Smooth muscle cell (in vitro differentiated cells): ENCODE data around the gene KDF1. TPM values are rescaled to one million over a fixed set of nuclear protein-coding genes. Genes with fewer than 3 reads are reported as not detected.

Experiments used
- DNase-seq: peaks from one replicate; lab custom pipeline; 2025; ENCODE audit not compliant: unreplicated experiment; lab: John Stamatoyannopoulos, UW
- H2AFZ ChIP-seq: fragments of 200-600 bp; sonication (generic); 2 replicates; pipeline ENCODE4 v1.6.0; 2016; ENCODE audit warnings: antibody characterized with exemption, low read depth, mild to moderate bottlenecking
- H3F3A ChIP-seq: fragments of 200-600 bp; sonication (generic); 2 replicates; pipeline ENCODE4 v1.6.0; 2017; ENCODE audit warnings: antibody characterized with exemption, low read depth
- H3K27ac ChIP-seq: fragments of 200-600 bp; sonication (generic); 2 replicates; pipeline ENCODE4 v1.5.1; 2016; ENCODE audit warnings: low read depth, mild to moderate bottlenecking
- H3K27me3 ChIP-seq: fragments of 200-600 bp; sonication (generic); 2 replicates; pipeline ENCODE4 v1.6.1; 2016; ENCODE audit warnings: low read depth, mild to moderate bottlenecking
- H3K36me3 ChIP-seq: fragments of 200-600 bp; sonication (generic); 2 replicates; pipeline ENCODE4 v1.5.1; 2016; ENCODE audit warnings: low read depth
- H3K4me1 ChIP-seq: fragments of 200-600 bp; sonication (generic); 2 replicates; pipeline ENCODE4 v1.5.1; 2016; ENCODE audit warnings: low read depth
- H3K4me2 ChIP-seq: fragments of 200-600 bp; sonication (generic); 2 replicates; pipeline ENCODE4 v1.6.0; 2016; ENCODE audit warnings: mild to moderate bottlenecking
- H3K4me3 ChIP-seq: fragments of 200-600 bp; sonication (generic); 2 replicates; pipeline ENCODE4 v1.5.1; 2016; ENCODE audit warnings: mild to moderate bottlenecking
- H3K79me2 ChIP-seq: fragments of 200-600 bp; sonication (generic); 2 replicates; pipeline ENCODE4 v1.6.0; 2016; ENCODE audit warnings: low read depth, mild to moderate bottlenecking
- H3K9ac ChIP-seq: fragments of 200-600 bp; sonication (generic); 2 replicates; pipeline ENCODE4 v1.6.0; 2016; ENCODE audit warnings: low read depth
- H3K9me3 ChIP-seq: fragments of 200-600 bp; sonication (generic); replicated peaks from 2 replicates; pipeline ENCODE4 v1.5.1; 2016; ENCODE audit warnings: low read depth
- H4K20me1 ChIP-seq: fragments of 200-600 bp; sonication (generic); 2 replicates; pipeline ENCODE4 v1.6.0; 2016; ENCODE audit warnings: low read depth
- CTCF ChIP-seq: fragments of 200-600 bp; sonication (generic); IDR thresholded peaks from 2 replicates; pipeline ENCODE4 v1.5.1; 2017; ENCODE audit warnings: borderline replicate concordance, mild to moderate bottlenecking, antibody characterized with exemption; ENCODE audit not compliant: insufficient read depth, poor library complexity, severe bottlenecking
- WGBS: methylation state at CpG from one replicate; pipeline ENCODE4 v1.1.7; 2016; ENCODE audit warnings: low lambda C conversion rate; 5-methylcytosine and 5-hydroxymethylcytosine counted together
- polyA plus RNA-seq: library from polyadenylated mRNA; unstranded; fragments of >200 nt; fragmentation: Nextera tagmentation; extraction: Ambion mirVana; gene quantifications from 2 replicates; pipeline ENCODE4 v1.2.1, GENCODE V29; 2016
- total RNA-seq: library from RNA; depleted of rRNA; stranded (reverse); fragments of >200 nt; gene quantifications from 2 replicates; pipeline ENCODE4 v1.2.3, GENCODE V29; 2014

KDF1 gene
- total and polyA plus RNA-seq, 2 experiments from 2014 or later = 0.96 to 2.7 TPM

GRCh38 chr1:26970810-26971209 lies 10.5 kb upstream of the KDF1 start:
- no peak for DNase-seq
- Histone ChIP-seq H3K9me3 (no peaks in the 10 kb centered on the region), H3K4me3 (no peak overlapping the region), H3K27me3 (no peaks in the 10 kb centered on the region), H3F3A (no peaks in the 10 kb centered on the region), H3K4me2 (no peak overlapping the region), H3K36me3 (no peaks in the 10 kb centered on the region), H3K27ac (no peak overlapping the region), H3K4me1 (no peaks in the 10 kb centered on the region), H3K79me2 (no peaks in the 10 kb centered on the region), H3K9ac (no peak overlapping the region), H4K20me1 (no peaks in the 10 kb centered on the region), H2AFZ (no peak overlapping the region)
- no peak for TF ChIP-seq CTCF
- 88% methylated on average over 7 of the region's 7 CpGs for WGBS

DNA sequence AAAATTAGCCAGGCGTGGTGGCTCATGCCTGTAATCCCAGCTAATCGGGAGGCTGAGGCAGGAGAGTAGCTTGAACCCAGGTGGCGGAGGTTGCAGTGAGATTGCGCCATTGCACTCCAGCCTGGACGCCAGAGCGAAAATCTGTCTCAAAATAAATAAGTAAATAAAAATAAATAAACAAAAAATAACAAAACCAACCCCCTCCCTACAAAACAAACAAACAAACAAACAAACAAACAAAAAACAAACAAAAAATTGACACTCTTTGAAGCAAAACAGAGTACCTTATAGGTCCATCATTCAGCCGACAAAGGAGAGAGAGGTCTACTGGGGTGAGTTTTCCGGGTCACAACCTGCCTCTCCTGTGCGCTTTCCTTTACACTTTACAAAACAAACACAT lies 5.4 kb upstream of the KDF1 start:
- Histone ChIP-seq H2AFZ (no peak overlapping the region), H3K27me3 (peaks cover 14% of the 10 kb centered on the region), H3K4me3 (no peak overlapping the region), H3F3A (peaks cover 5% of the 10 kb centered on the region), H3K9me3 (no peaks in the 10 kb centered on the region), H3K4me2 (no peak overlapping the region), H3K36me3 (no peaks in the 10 kb centered on the region), H4K20me1 (no peaks in the 10 kb centered on the region), H3K27ac (no peak overlapping the region), H3K79me2 (no peaks in the 10 kb centered on the region), H3K9ac (no peak overlapping the region), H3K4me1 (no peaks in the 10 kb centered on the region)
- 96% methylated on average over 9 of the region's 9 CpGs for WGBS
- DNase-seq = no peak
- no peak for TF ChIP-seq CTCF

DNA sequence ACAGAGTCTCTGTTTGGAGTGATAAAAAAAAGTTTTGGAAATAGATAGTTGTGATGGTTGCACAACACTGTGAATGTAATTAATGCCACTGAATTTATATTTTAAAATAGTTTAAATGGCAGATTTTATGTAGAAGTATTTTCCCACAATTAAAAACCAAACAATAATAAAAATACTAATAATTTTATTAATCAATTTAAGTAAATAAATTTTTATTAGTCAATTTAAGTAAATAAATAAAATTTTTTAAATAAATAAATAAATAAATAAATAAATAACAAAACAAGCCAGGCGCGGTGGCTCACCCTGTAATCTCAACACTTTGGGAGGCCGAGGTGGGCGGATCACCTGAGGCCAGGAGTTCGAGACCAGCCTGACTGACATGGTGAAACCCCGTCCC lies 4.9 kb upstream of the KDF1 start:
- Histone ChIP-seq H4K20me1 (no peaks in the 10 kb centered on the region), H3K27me3 (peaks cover 18% of the 10 kb centered on the region), H2AFZ (no peak overlapping the region), H3K27ac (no peak overlapping the region), H3K9ac (no peak overlapping the region), H3K9me3 (no peaks in the 10 kb centered on the region), H3K4me2 (no peak overlapping the region), H3K36me3 (no peaks in the 10 kb centered on the region), H3K4me3 (no peak overlapping the region), H3F3A (peaks cover 5% of the 10 kb centered on the region), H3K79me2 (no peaks in the 10 kb centered on the region), H3K4me1 (no peaks in the 10 kb centered on the region)
- no peak for TF ChIP-seq CTCF
- DNase-seq = no peak
- WGBS = 95% methylated on average over 6 of the region's 6 CpGs

DNA sequence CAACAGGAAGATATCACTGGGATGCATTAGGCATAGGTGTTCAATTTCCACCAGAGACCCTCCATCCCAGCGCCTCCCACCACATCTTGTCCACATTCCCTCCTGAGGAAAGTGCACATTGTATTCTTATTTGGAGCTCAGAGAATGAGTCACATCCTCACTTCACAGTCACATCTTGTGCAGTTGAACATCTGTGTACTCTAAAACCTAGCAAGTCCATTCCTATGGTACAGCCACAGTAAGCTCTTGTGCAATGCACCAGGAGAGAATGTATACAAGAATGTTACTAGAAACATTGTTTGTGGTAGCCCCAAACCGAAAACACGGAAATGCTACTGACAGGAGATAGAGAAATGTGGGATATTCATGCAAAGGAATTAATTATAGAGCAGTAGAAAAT lies 1.6 kb upstream of the KDF1 start:
- no peaks in the 10 kb centered on the region for H3K79me2 ChIP-seq
- H3K4me2 ChIP-seq = no peak overlapping the region
- no peaks in the 10 kb centered on the region for H3K9me3 ChIP-seq
- H2AFZ ChIP-seq = no peak overlapping the region
- peaks cover 49% of the 10 kb centered on the region for H3K27me3 ChIP-seq
- 64% methylated on average over 3 of the region's 3 CpGs for WGBS
- no peaks in the 10 kb centered on the region for H3K36me3 ChIP-seq
- no peaks in the 10 kb centered on the region for H3K4me1 ChIP-seq
- no peak overlapping the region for H3K4me3 ChIP-seq
- TF ChIP-seq CTCF = no peak
- no peak for DNase-seq
- H3K27ac ChIP-seq = no peak overlapping the region
- H3F3A ChIP-seq = peaks cover 5% of the 10 kb centered on the region
- no peaks in the 10 kb centered on the region for H4K20me1 ChIP-seq
- no peak overlapping the region for H3K9ac ChIP-seq
